A204.1 (cell line): ENCODE measurements around the gene CENPE.

Experiments
- FAIRE-seq: peaks from 2 replicates; lab custom pipeline; 2012; peaks lifted over from hg19 to GRCh38; lab: Jason Lieb, UNC

CENPE gene

DNA sequence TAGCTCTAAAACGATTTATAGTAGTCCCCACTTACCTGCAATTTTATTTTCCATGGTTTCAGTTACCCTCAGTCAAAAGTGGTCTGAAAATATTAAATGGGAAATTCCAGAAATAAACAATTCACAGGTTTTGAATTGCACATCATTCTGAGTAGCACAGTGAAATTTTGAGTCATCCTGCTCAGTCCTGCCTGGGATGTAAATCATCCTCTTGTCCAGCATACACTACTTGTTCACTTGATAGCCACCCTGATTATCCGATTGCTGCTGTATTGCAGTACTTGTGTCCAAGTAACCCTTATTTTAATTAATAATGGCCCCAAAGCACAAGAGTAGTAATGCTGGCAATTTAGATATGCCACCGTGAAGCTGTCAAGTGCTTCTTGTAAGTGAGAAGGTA lies 75.0 kb downstream of the CENPE start:
- FAIRE-seq, result no peak

DNA sequence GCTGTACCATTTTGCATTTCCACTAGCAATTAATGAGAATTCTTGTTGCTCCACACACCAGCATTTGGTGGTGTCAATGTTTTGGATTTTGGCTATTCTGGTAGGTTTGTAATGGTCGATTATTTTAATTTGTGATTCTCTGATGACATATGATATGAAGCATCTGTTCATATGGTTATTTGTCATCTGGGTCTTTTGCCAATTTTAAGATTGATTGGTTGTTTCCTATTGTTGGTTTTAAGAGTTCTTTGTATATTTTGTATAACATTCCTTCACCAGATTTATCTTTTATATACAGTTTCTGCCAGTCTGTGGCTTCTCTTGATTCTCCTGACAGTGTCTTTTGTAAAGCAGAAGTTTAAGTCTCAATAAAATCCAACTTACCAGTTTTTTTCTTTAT lies 80.0 kb downstream of the CENPE start:
- FAIRE-seq, result no peak

DNA sequence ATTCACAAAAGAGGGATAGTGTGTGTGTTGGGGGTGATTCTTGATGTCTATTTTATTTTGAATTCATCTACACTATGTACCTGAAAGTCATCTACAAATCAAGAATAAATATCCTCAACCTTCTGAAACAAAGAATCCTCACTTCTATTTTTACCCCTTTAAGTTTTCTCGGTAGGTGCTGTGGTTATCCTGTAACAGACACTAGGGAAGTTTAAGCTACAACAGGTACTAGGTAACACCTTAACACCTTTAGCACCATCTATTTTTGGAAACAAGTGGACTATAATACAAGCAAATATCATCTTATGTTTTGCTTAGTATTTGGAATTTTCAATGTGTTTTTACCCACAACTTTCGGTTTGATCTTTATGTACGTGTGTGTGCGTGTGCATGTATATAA lies 86.5 kb downstream of the CENPE start:
- FAIRE-seq, result no peak

DNA sequence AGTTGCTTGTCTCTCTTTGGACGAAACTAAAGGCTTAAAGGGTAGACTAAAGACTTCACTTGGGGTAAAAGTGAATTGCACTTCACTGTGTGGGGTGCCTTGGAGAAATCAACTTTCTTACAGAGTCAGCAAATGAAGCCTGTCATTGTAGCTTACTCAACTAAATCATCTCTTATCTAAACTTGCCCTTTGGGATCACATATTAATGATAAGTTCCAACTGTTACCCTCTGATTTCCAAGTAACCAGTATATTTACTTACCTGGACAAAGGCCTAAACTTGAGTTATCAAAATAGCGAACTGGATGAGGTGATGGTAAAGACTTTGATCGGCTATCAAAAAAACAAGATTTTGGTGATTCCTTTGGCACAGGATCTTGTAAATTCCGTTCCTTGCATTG lies 89.6 kb downstream of the CENPE start:
- no peak for FAIRE-seq

DNA sequence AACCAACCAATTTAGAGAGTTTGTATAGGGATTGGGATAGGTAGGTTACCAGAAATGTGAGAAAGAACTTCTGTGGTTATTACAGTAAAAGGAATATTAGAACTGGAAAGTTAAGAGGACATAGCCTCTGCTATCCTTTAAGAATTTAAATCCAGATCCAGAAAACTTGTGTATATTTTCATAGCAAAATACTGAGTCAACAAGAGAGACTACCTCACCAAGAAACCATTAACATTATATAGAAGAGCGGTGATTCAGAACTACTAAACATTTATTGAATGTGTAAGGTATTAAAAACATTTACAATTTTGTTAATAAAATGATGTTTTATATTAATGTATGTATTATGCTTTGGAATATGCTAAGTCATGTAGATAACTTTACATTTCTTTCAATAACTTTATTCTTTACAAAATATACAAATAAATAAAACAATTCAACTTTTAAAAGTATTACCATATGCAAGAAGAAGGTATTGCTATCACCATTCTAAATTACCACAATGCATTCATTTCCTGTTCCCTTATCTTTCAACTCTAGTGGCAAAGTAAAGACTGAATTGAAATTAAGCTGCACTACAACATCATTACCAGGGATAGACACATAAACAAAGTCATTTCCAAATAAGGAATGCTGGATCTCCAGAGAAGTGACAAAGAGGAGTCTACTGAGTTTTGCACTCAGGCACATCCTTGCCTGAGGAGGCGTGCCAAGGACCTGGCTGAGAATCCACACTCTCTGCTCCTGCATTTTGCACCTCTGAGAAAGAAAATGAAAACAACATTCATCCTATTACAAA lies 92.4 kb downstream of the CENPE start:
- FAIRE-seq, result peak; percentile 87

DNA sequence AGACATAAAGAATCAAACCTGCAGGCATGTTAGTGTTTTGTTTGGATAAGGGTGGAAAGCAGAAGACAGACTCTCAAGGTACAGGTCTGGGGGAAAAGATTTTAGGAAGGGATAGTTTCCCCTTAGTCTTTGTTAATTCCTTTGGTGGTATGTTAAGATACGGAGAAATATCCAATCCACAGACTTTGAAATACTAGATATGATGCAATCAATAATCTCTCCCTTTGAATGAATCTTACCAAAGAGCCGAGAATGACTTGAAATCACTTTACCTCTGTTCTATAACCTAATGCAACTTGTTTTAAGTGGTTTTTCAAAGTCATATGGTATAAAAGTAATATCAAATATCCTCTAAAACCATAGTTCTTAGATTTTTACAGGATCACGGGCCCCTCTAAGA lies 93.3 kb downstream of the CENPE start:
- no peak for FAIRE-seq

DNA sequence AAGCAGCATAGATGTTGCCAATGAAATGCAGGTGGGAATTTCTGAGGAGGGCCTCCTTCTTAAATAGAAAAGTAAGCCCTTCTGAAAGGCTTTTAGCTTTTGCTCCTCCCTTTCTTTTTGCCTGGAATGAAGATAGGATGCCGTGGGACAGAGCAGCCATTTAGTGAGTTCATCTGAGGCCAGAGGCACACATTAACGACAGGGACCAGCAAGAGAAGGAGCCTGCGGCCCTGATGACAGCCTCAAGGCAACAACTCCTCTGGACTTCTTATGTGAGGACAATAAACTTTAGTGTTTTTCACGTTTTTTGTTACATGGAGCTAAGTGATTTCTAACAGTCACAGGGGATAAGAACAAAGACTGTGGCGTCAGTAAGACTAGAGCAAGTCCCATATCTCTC lies 97.5 kb downstream of the CENPE start:
- no peak for FAIRE-seq

DNA sequence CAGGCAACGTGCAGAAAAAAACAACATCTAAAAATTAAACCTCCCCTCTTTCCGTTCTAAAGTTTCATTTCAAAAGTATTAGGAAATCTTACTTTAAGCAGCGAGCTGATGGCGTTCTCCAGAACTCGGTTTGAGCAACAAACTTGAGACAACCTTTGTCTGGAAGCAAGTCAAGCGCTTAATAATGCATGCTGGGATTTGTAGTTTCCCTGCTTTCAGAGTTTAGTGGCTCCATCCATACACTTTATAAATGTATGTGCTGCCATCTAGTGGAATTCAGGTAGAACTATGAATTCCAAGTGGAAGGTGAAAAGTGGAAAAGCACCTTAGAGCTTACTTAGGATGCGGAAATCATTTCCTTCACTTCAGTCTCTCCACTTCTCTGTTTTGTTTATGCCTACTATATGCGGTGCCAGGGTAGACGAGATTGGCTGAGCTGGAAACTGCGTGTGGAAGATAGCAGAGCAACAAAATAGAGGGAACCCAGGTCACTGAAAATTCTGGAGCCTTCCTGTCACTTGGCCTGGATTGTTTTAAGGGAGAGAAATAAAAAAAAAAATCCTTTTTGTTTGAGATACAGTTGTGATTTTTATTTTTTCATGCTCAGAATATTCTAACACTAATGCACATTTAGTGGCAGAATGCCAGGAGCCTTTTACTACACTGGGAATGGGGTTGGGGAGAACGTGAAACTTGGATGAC lies 98.3 kb downstream of the CENPE start, which contains the start of gene BDH2:
Gene BDH2, minus strand, starts transcription at position 144 of the 702 bp plus-strand sequence. CDS start 3,580 bp downstream, outside the sequence.
- peak; percentile 98 for FAIRE-seq

DNA sequence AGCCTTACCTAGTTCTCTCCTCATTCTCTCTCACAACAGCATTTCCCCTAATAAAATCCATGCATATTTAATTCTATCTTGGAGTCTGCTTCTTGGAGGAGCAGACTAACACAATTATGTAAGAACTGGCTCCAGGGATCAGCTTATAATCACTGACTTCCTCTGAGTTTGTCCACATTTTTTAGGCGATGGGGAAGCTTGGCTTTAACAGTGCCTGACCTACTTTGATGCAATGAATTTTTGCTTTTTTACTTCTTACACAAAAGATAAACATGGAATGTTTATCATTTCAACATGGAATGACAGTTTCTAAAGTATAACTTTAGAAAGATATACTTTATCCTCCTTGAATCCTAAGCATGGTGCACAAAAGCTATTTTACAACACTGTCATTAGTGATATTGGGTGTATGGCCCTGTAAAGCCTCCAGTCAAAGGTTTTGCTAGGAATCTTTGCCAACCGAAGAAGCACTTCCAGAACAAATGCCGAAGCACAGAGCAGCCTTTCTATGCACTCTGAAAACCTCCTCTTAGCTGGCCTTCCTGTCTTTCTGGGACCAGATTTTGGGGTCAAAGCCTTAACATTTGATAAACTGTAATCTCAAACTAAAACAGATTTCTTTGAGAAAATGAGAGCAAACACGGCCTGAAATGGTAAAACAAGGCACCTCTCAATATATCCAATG lies 99.2 kb downstream of the CENPE start:
- no peak for FAIRE-seq

DNA sequence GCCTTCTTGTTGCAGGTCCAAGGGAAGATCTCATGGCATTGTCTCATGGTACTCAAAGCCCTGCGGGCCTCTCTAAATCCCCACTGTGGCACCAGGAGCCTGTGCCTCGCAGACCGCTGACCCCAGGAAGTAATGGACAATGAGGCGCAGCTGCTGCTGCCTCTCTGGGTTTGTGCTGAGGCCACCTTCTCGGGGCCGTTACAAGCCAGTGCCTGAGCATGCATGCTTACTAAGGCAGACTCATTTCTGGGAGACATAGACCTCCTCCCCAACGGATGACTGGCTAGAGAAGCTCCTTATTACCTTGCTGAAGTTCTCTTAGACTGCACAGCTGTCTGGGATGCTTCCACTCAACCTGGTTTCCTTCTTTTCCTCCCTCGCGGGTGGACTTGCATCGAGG lies 99.8 kb downstream of the CENPE start:
- FAIRE-seq, result no peak

DNA sequence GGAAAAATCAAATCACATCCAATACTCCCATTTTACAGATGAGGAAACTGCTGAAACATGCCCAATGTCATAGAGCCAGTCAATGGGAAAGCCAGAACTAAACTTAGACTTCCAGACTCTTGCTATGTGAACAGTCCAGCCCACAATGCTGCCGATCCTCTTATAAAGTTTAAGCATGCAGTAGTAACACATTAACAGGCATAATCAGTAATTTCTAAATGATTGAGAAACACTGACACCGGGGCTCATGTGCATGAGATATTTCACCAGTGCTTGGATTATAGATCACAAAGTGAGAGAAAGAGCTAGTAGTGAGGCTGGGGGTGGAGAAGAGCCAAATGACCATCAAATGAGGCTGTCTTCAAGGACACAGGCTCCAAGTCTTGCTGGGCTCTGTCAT lies 101.0 kb downstream of the CENPE start:
- FAIRE-seq, result no peak

DNA sequence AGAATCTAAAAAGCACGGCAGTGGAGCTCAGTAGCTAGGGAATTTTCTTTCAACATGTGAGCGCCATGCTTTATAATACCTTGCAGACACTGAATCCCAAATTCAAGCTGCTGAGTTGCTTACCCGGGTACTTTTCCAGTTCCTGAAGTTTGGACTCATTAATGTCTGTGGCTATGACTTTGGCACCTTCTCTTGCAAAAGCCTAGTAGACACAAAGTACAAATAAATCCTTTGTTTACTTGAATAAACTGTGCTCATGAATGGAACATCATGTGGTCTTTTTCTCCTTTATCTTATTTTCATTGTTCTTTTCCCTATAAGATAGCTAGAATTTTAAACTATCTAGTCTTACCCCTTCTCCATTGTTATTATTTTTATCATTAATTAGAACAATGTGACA lies 103.1 kb downstream of the CENPE start:
- no peak for FAIRE-seq

DNA sequence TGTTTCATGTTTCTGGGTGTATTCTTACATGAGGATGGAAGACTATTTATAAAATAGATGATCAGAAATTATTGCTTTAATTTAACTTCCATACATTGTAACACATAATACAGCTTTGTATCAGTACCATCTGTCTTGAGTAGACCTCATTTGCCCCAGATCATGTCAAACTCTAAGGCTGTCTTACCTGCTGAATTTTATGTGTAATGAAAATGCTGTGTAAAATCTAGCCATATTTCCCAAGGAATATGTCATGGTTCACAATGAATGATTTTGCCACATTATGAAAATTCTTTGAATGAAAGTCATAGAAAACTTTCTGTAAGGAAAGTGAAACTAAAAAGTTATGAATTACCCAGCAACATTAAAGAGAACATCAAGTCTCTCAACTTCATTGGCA lies 105.9 kb downstream of the CENPE start:
- peak; percentile 77 for FAIRE-seq

DNA sequence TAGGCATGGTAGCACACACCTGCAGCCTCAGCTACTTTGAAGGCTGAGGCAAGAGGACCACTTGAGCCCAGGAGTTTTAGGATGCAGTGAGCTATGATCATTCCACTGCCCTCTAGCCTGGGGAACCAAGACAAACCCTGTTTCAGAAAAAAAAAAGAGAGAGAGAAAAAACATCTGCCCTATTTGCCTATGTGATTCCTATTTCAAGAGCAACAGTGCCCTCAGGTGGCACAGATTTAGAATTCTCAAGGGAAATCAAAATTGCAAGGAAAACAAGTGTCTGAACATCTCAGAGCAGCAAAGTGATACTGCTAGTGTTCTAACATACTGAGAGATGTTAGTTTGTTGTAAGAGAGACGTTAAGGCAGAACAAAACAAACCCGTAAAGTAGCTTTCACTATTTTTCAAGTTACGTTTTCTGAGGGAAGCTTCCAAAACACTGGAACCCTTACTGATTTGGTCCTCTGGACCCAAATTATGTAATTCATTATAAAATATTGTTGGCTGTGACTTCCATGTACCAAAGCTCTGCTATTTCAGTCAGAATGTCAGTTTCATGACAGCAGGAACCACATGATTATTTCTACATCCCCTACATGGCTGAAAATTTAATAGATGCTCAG lies 106.4 kb downstream of the CENPE start:
- peak; percentile 98 for FAIRE-seq

DNA sequence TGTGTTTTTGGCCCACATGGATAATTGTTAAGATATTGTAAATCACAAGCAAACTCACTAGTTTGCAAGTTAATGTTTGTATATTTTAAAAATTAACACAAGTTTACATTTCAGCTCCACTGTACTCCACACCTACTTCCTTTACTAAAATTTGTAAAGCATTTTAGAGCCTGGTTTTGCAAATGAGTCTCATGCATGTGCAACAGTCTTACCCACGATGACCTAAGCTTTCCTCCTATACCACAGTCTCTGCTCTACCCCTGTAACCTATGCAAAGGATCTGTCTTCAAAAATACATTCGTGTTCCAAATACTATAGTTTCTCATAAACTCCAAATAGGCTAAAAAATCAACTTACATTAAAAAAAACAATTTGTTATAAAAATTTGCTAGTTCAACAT lies 108.7 kb downstream of the CENPE start:
- no peak for FAIRE-seq

DNA sequence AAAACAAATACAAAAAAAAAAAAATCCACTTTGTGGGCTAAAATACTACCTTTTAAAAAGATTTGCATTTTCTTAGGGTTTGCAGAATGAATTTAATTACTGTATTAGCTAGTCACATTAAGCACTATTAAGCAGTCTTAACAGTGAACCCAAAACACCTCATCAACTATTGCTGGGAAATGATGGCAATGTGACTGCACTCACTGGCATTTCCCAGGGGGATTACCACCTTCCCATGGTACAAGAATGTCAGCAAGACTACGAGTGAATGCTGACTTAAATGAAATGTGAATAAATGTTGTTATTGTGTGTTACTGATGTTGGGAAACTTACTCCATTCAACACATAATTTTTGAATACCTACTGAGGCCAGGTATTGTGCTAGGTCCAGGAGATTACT lies 111.6 kb downstream of the CENPE start:
- no peak for FAIRE-seq

DNA sequence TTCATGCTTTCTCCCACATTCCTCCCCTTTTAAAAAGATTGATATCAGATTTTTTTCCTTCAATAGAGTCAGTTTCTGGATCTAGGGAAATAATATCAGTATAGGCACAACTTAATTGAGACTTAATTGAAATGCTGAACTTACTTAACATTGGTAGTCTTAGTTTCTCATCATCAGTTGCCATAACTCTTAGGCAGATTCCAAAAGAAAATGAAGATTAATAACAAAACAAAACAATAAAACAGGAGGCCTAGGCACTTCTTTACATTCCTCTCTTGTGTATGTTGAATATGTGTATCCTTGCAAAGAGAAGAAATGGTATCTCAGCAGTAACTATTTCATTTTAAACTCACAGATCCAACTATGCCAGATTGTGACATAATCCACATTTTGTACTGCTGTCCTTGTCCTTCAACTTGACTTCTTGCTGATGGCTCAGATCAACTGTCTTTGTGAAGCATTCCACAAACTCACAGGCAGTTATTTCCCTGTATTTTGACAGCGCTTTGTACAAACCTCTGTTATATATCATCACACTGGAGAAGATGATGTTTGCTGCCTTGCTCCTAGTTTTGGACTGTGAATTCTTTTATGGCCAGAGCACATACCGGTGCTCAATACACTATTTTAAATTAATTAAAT lies 112.5 kb downstream of the CENPE start:
- FAIRE-seq, result no peak

DNA sequence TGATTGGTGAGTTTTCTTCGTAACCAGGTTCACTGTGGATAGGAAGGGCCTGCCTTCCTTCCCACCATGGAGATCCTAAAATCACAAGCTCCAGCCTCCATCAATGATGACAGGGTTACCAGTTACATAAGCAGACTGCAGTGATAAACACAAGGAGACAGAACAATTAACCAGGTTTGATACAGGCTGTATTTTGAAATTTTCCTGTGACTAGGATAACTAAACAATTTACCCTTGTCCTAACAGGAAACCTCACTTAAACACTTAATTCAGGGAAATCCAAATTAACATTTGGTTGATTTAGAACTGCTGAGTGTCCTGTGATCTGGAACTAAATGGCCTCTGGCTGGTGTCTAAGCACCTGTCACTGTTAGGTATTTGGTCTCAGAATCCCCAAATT lies 118.5 kb downstream of the CENPE start:
- no peak for FAIRE-seq

DNA sequence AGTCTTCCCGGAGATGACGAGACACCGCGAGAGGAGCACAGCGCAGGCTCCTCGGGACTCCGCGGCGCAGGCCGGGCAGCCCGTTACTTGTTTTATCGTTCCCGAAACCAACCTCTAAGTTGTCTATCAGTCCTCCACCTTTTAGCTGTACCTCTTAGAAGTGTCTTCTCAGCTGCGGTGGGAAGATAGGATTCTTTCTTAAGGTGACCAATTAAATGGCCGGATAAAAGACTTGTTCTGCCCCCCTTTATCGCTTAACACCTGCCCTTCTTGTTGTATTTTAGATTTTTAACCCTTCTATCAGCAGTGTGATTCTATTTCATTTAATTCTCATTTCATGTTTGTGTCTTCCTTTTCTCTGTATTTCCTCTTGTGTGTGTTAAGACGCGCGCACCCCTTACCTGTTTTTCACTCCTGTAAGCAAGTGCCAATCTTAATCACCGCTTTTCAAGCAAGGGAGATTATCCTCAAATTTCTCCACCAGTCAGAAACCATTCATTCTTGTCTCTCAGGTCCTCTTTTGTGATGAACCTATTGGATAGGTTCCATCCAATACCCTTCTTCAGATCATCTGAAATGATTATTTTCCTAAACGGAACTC lies 121.3 kb downstream of the CENPE start, which contains the start of gene SLC9B2:
Gene SLC9B2, minus strand, starts transcription at position 15 of the 601 bp plus-strand sequence. CDS start 9,211 bp downstream, outside the sequence.
- no peak for FAIRE-seq

DNA sequence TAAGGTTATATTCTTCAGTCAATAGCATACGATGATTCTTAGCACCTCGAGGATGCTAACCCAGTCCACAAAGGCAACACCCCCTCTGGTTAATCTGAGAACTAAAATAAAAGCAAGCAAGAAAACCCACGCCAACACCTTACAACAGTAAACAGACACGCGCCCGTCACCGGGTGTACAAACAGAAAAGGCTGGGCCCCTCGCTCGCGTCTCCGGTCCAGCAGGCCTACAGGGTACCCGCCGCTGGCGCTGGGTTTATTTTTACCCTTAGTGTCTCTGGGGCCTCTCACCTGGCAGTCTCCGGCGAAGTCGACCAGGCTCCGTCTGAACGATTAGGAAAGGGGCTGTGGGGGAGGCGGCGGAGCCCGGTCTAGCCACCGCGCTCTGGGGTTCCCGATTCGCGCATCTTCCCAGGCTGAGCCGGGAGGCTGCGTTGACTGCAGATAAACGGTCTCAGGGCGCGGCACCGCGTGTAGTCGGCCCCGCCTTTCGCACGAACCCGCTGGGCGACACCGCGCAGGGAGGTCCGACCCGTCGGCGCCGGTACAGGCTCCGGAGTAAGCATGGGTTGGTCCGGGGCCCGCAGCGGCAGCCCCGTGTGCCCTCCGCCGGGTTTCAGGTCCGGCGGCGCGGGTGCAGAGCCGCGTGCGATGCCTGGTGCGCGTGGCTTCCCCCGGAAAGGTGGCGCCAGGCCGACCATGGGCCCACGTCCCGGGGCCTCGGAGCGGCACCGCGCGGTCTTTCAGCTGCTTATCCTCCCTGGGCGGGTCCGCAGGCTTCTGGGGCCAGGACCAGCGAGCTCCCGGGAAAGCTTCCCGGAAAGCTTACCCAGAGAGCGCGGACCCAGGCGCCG lies 122.0 kb downstream of the CENPE start:
- no peak for FAIRE-seq

DNA sequence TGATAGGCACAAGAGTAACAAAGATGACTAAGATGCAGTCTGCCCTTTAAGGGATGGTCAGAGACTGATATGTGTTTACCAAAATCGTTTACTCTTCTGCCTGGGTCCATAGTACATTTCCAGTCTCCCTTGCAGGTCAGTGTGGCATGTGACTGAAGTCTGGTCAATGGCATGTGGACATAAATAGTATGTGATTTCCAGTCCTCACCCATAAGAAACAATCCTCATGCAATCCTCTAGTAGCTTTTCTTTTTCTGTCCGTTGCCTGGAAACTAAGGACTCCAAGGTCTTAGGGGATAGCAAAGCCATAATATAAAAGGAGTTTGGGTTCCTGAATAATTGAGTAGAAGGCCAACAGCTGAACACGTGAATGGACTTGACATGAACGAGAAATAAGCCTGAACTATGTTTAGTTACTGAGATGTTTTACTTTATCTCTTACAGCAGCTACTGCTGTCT lies 122.7 kb downstream of the CENPE start:
- FAIRE-seq, result no peak
